ENCODE measurements around the gene TEX22. TPM values are rescaled to one million over a fixed set of nuclear protein-coding genes. Genes with fewer than 3 reads are reported as not detected.

The TEX22 gene
- total and polyA plus RNA-seq, 2 donors (not counting 1 experiment from before 2014, with no cell fraction given) = 1.7 to 7.0 TPM

DNA sequence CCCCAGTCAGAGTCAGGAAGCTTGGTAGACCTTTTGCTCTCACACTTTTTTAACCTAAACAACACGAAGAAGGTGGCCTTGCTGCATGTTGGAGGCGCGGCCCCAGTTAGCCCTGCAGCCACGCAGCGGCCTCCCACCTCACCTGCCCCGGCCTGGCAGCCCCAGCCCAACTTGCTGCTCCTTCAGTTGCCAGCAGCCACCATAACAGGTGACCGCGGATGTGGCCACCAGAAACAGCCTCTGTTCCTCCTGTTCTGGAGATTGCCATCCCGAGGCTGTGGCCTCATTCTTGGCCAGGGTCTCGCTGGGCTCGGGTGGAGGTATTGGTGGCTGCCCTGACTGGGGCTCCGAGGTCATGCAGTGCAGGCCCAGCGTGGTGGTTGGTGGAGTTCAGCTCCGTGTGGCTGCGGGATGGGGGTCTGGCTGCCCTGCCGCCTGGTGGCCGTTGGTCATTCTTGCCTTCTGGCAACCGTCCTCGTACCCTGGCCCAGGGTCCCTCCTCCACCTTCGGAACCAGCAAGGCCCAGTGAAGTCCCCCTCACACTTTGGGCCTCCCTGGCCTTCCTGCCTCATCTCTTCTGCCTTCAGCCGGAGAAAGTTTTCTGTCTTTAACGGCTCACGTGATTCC lies 20.7 kb upstream of the TEX22 start:
- H3K27me3 Mint-ChIP-seq = no peaks in the 10 kb centered on the region
- H3K27ac Mint-ChIP-seq = no peak overlapping the region
- Histone ChIP-seq H3K9me3 (ENCODE audit: control extremely low read depth in 1 of 3, control insufficient read depth in 2 of 3, insufficient read depth in 1 of 3, low read length in 2 of 3) (peaks cover 0 to 14% (median 0%) of the 10 kb centered on the region in 3 donors), H3K4me3 (ENCODE audit: control extremely low read depth in 1 of 5, extremely low read depth in 1 of 5, insufficient read depth in 1 of 5, low read depth in 2 of 5, low read length in 4 of 5) (no peak overlapping the region), H2AFZ (ENCODE audit: insufficient read depth, low read depth, low read length, poor library complexity, severe bottlenecking) (no peak overlapping the region), H3K4me2 (replicated peaks; ENCODE audit: low read depth, low read length, poor library complexity, severe bottlenecking) (no peak overlapping the region), H3K79me2 (ENCODE audit: control insufficient read depth, insufficient read depth, low read length) (no peaks in the 10 kb centered on the region), H3K4me1 (ENCODE audit: control insufficient read depth in 2 of 2, insufficient read depth in 2 of 2, low read length in 2 of 2) (peaks cover 0 to 6% of the 10 kb centered on the region in 2 donors), H3K27me3 (replicated peaks in 1 of 4; ENCODE audit: control extremely low read depth in 1 of 4, control insufficient read depth in 3 of 4, insufficient read depth in 4 of 4, low read length in 3 of 4) (no peaks in the 10 kb centered on the region), H3K27ac (ENCODE audit: low read length in 2 of 2) (no peak overlapping the region), H3K36me3 (replicated peaks in 1 of 2; ENCODE audit: control extremely low read depth in 1 of 2, control insufficient read depth in 1 of 2, extremely low read depth in 1 of 2, insufficient read depth in 2 of 2, low read length in 1 of 2) (no peaks in the 10 kb centered on the region), H4K20me1 (ENCODE audit: control insufficient read depth, insufficient read depth, low read length, poor library complexity, severe bottlenecking) (no peaks in the 10 kb centered on the region), H3K9ac (ENCODE audit: low read length) (no peak overlapping the region)
- DNase-seq = no peak
- ChIA-PET POLR2A (no interaction called here), CTCF (no interaction called here)
- H3K4me3 Mint-ChIP-seq = no peak overlapping the region
- no peak for ATAC-seq (ENCODE audit: low read depth)
- intact Hi-C loops (cut with micrococcal nuclease) = no loop called here
- WGBS (ENCODE audit: insufficient coverage) = 96% methylated on average over 23 of the region's 23 CpGs
- peaks cover 2% of the 10 kb centered on the region for H3K9me3 Mint-ChIP-seq (ENCODE audit: insufficient read depth)
- TF ChIP-seq, protein P1, sequence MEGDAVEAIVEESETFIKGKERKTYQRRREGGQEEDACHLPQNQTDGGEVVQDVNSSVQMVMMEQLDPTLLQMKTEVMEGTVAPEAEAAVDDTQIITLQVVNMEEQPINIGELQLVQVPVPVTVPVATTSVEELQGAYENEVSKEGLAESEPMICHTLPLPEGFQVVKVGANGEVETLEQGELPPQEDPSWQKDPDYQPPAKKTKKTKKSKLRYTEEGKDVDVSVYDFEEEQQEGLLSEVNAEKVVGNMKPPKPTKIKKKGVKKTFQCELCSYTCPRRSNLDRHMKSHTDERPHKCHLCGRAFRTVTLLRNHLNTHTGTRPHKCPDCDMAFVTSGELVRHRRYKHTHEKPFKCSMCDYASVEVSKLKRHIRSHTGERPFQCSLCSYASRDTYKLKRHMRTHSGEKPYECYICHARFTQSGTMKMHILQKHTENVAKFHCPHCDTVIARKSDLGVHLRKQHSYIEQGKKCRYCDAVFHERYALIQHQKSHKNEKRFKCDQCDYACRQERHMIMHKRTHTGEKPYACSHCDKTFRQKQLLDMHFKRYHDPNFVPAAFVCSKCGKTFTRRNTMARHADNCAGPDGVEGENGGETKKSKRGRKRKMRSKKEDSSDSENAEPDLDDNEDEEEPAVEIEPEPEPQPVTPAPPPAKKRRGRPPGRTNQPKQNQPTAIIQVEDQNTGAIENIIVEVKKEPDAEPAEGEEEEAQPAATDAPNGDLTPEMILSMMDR (IDR thresholded peaks at IDR 0.05) = no peak
- TF ChIP-seq EZH2 (IDR thresholded peaks at IDR 0.05; ENCODE audit: borderline replicate concordance, insufficient read depth, low read depth, low read length, poor library complexity, severe bottlenecking) = no peak
- H3K4me1 Mint-ChIP-seq = peaks cover 7% of the 10 kb centered on the region

DNA sequence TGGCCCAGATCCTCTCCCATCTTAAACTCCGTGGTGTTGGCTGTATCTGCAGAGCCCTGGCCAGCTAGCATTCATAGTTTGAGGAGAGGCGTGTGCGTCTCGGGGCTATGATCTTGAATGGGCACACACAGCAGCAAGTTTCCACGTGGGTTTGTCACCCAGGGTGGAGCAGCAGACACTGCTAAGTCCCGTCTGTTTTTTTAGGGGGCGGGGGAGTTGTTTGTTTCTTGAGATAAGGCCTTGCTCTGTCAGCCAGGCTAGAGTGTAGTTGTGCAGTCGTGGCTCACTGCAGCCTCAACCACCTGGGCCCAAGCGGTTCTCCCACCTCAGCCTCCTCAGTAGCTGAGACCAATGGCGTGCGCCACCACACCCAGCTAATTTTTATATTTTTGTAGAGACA lies 20.1 kb upstream of the TEX22 start:
- Mint-ChIP-seq H3K4me3 (no peak overlapping the region), H3K9me3 (ENCODE audit: insufficient read depth) (peaks cover 2% of the 10 kb centered on the region), H3K27me3 (no peaks in the 10 kb centered on the region), H3K27ac (no peak overlapping the region), H3K4me1 (peaks cover 7% of the 10 kb centered on the region)
- intact Hi-C loops (cut with micrococcal nuclease) = no loop called here
- TF ChIP-seq, protein P1 (IDR thresholded peaks at IDR 0.05) = no peak
- no peak for TF ChIP-seq EZH2 (IDR thresholded peaks at IDR 0.05; ENCODE audit: borderline replicate concordance, insufficient read depth, low read depth, low read length, poor library complexity, severe bottlenecking)
- Histone ChIP-seq H2AFZ (ENCODE audit: insufficient read depth, low read depth, low read length, poor library complexity, severe bottlenecking) (no peak overlapping the region), H3K9ac (ENCODE audit: low read length) (no peak overlapping the region), H3K4me3 (ENCODE audit: control extremely low read depth in 1 of 5, extremely low read depth in 1 of 5, insufficient read depth in 1 of 5, low read depth in 2 of 5, low read length in 4 of 5) (no peak overlapping the region), H3K27ac (ENCODE audit: low read length in 2 of 2) (no peak overlapping the region), H3K4me1 (ENCODE audit: control insufficient read depth in 2 of 2, insufficient read depth in 2 of 2, low read length in 2 of 2) (peaks cover 0 to 6% of the 10 kb centered on the region in 2 donors), H3K36me3 (replicated peaks in 1 of 2; ENCODE audit: control extremely low read depth in 1 of 2, control insufficient read depth in 1 of 2, extremely low read depth in 1 of 2, insufficient read depth in 2 of 2, low read length in 1 of 2) (no peaks in the 10 kb centered on the region), H3K27me3 (replicated peaks in 1 of 4; ENCODE audit: control extremely low read depth in 1 of 4, control insufficient read depth in 3 of 4, insufficient read depth in 4 of 4, low read length in 3 of 4) (no peaks in the 10 kb centered on the region), H3K79me2 (ENCODE audit: control insufficient read depth, insufficient read depth, low read length) (no peaks in the 10 kb centered on the region), H3K9me3 (ENCODE audit: control extremely low read depth in 1 of 3, control insufficient read depth in 2 of 3, insufficient read depth in 1 of 3, low read length in 2 of 3) (peaks cover 0 to 14% (median 0%) of the 10 kb centered on the region in 3 donors), H4K20me1 (ENCODE audit: control insufficient read depth, insufficient read depth, low read length, poor library complexity, severe bottlenecking) (no peaks in the 10 kb centered on the region), H3K4me2 (replicated peaks; ENCODE audit: low read depth, low read length, poor library complexity, severe bottlenecking) (no peak overlapping the region)
- ChIA-PET POLR2A (no interaction called here), CTCF (no interaction called here)
- WGBS (ENCODE audit: insufficient coverage) = 88% methylated on average over 9 of the region's 11 CpGs
- DNase-seq = no peak
- no peak for ATAC-seq (ENCODE audit: low read depth)
